Hippocampal formation (tissue), 2 donors: ENCODE results near the gene LSM12.
"Not testable (repeated sequence)": the region's sequence is repeated elsewhere in the genome, so short reads cannot be mapped to it uniquely, and the experiment has no call there.

Experiments used
- DNase-seq, 2 donors: peaks; one replicate each; lab custom pipeline; 2025; lab: John Stamatoyannopoulos, UW

Gene LSM12

GRCh38 chr17:44076716-44077594 lies 10.5 kb upstream of the LSM12 start:
- DNase-seq: no peak

- no peak for DNase-seq
These were observed 9.3 kb upstream of the LSM12 start for GRCh38 chr17:44075598-44076293.

- no peak for DNase-seq
These were observed 8.4 kb upstream of the LSM12 start for GRCh38 chr17:44074911-44075285.

GRCh38 chr17:44074231-44074910 lies 7.9 kb upstream of the LSM12 start:
- no peak for DNase-seq

- no peak for DNase-seq
These were observed 5.3 kb upstream of the LSM12 start for GRCh38 chr17:44071772-44072171.

GRCh38 chr17:44071198-44071520 lies 4.7 kb upstream of the LSM12 start:
- no peak for DNase-seq

GRCh38 chr17:44070455-44071197 lies 4.2 kb upstream of the LSM12 start, which contains the start of gene G6PC3:
Gene G6PC3 (plus strand): TSS chr17:44070735. CDS start chr17:44070966, 231 bp downstream.
- peak; percentile 93 to 96 for DNase-seq

- no peak for DNase-seq
These were observed 3.5 kb upstream of the LSM12 start for GRCh38 chr17:44069974-44070454.

GRCh38 chr17:44067545-44067940 lies 1.1 kb upstream of the LSM12 start:
- no peak for DNase-seq

GRCh38 chr17:44065668-44066203 lies 735 bp downstream of the LSM12 start:
- no peak for DNase-seq

GRCh38 chr17:44063704-44064639 lies 2.5 kb downstream of the LSM12 start:
- DNase-seq: no peak

- no peak for DNase-seq
These were observed 3.6 kb downstream of the LSM12 start for GRCh38 chr17:44062871-44063270.

- no peak for DNase-seq
These were observed 5.0 kb downstream of the LSM12 start for GRCh38 chr17:44061446-44061845.

- DNase-seq: no peak
These were observed 7.2 kb downstream of the LSM12 start for GRCh38 chr17:44059101-44059892.

GRCh38 chr17:44053125-44053872 lies 13.2 kb downstream of the LSM12 start:
- DNase-seq: no peak

GRCh38 chr17:44049294-44050060 lies 17.0 kb downstream of the LSM12 start:
- DNase-seq: no peak

- DNase-seq: not testable (repeated sequence)
These were observed 19.6 kb downstream of the LSM12 start for GRCh38 chr17:44046893-44047292.

- no peak for DNase-seq
These were observed 21.0 kb downstream of the LSM12 start for GRCh38 chr17:44045486-44045885.
